Measurements from ENCODE around the gene AP3B1.

DNA sequence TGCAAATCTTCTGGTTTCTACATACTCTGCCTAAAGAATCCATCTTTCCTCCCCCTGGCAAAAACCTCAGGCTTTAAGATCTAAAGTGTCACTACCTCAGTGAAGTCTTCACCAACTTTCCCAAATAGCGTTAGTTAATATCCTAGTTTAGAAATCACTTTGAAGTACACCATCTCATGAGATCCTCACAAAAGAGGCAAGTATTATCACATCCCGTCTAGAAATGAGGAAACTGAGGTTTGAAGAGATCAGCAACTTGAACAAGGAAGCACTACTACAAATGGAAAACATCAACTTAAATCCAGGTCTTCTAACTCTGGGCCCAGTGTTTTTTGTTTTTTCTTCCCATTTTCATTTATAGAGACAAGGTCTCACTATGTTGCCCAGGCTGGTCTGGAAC, 4.6 kb downstream of the AP3B1 start:
- TF ChIP-seq, protein P1, sequence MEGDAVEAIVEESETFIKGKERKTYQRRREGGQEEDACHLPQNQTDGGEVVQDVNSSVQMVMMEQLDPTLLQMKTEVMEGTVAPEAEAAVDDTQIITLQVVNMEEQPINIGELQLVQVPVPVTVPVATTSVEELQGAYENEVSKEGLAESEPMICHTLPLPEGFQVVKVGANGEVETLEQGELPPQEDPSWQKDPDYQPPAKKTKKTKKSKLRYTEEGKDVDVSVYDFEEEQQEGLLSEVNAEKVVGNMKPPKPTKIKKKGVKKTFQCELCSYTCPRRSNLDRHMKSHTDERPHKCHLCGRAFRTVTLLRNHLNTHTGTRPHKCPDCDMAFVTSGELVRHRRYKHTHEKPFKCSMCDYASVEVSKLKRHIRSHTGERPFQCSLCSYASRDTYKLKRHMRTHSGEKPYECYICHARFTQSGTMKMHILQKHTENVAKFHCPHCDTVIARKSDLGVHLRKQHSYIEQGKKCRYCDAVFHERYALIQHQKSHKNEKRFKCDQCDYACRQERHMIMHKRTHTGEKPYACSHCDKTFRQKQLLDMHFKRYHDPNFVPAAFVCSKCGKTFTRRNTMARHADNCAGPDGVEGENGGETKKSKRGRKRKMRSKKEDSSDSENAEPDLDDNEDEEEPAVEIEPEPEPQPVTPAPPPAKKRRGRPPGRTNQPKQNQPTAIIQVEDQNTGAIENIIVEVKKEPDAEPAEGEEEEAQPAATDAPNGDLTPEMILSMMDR (conservative IDR thresholded peaks at IDR 0.05 in 1 of 2, IDR thresholded peaks at IDR 0.05 in 1 of 2; ENCODE audit: low read depth in 1 of 2, low read length in 2 of 2), result no peak
- no peak for TF ChIP-seq EZH2 (IDR thresholded peaks at IDR 0.05; ENCODE audit: low read length, missing control alignments)

Data from fibroblast of lung (primary cell).